Measurements from ENCODE around the gene TACR1. TPM values are rescaled to one million over a fixed set of nuclear protein-coding genes. Genes with fewer than 3 reads are reported as not detected.

The TACR1 gene
- total and polyA plus RNA-seq, 2 of the 13 experiments (the other 11 are each of a cell fraction or from before 2014, with no cell fraction given): not detected

DNA sequence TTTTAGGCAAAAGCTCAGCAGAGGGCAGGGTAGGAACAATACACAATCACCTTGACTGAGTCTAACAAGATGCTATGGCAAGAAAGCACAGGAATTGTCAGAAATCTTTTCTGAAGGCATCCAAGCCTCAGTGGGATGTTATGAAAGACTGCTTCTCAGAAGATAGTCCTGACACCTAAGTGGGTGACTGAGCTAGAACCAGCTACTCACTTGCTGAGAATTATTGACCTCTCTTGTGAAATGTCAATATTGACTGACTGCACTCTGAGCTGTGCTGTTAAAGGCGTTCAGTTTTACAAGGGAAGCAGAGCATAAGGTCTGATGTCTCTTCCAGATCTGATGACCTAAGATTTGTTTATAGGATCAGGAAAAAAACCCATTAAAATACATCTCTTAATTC is 46.1 kb downstream of the TACR1 start (continued):
- TF ChIP-seq ZBTB4 (CRISPR knock-in tag; IDR thresholded peaks at IDR 0.05; ENCODE audit: borderline replicate concordance) (no peak), MEF2D (CRISPR knock-in tag; IDR thresholded peaks at IDR 0.05) (peak; percentile 59; the same call in 1 of the 2 replicates), TEF (CRISPR knock-in tag; IDR thresholded peaks at IDR 0.05) (peak; percentile 54), STAT6 (CRISPR knock-in tag; IDR thresholded peaks at IDR 0.05; ENCODE audit: borderline replicate concordance) (0 out of 2 replicates have a peak, but pooled peaks have one; percentile 32), SP5 (CRISPR knock-in tag; IDR thresholded peaks at IDR 0.05; ENCODE audit: borderline replicate concordance, low read depth) (0 out of 2 replicates have a peak, but pooled peaks have one; percentile 32), MED1 (CRISPR knock-in tag; IDR thresholded peaks at IDR 0.05) (peak; percentile 82), RFX1 (IDR thresholded peaks at IDR 0.05) (no peak), ZNF678 (CRISPR knock-in tag; IDR thresholded peaks at IDR 0.05) (no peak; the same call in 1 of the 2 replicates), SP4 (CRISPR knock-in tag; IDR thresholded peaks at IDR 0.05) (no peak), ZNF124 (CRISPR knock-in tag; IDR thresholded peaks at IDR 0.05) (peak; percentile 90), CBX1 (IDR thresholded peaks at IDR 0.05; ENCODE audit: low read depth) (no peak), IRF2 (CRISPR knock-in tag; IDR thresholded peaks at IDR 0.05) (peak; percentile 75; the same call in 1 of the 2 replicates), PITX1 (CRISPR knock-in tag; IDR thresholded peaks at IDR 0.05) (peak; percentile 76; the same call in 1 of the 2 replicates), EED (CRISPR knock-in tag; IDR thresholded peaks at IDR 0.05) (no peak), MAF1 (CRISPR knock-in tag; IDR thresholded peaks at IDR 0.05; ENCODE audit: borderline replicate concordance) (no peak), HDAC2 (CRISPR knock-in tag; IDR thresholded peaks at IDR 0.05) (peak; percentile 98), ZNF343 (CRISPR knock-in tag; IDR thresholded peaks at IDR 0.05) (peak; percentile 88)
- TF ChIP-seq, protein P1, sequence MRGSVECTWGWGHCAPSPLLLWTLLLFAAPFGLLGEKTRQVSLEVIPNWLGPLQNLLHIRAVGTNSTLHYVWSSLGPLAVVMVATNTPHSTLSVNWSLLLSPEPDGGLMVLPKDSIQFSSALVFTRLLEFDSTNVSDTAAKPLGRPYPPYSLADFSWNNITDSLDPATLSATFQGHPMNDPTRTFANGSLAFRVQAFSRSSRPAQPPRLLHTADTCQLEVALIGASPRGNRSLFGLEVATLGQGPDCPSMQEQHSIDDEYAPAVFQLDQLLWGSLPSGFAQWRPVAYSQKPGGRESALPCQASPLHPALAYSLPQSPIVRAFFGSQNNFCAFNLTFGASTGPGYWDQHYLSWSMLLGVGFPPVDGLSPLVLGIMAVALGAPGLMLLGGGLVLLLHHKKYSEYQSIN (CRISPR knock-in tag; IDR thresholded peaks at IDR 0.05; ENCODE audit: borderline replicate concordance): no peak
- TF ChIP-seq, protein P2, sequence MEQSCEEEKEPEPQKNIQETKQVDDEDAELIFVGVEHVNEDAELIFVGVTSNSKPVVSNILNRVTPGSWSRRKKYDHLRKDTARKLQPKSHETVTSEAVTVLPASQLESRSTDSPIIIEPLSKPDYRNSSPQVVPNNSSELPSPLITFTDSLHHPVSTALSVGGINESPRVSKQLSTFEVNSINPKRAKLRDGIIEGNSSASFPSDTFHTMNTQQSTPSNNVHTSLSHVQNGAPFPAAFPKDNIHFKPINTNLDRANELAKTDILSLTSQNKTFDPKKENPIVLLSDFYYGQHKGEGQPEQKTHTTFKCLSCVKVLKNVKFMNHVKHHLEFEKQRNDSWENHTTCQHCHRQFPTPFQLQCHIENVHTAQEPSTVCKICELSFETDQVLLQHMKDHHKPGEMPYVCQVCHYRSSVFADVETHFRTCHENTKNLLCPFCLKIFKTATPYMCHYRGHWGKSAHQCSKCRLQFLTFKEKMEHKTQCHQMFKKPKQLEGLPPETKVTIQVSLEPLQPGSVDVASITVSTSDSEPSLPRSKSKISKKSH (CRISPR knock-in tag; IDR thresholded peaks at IDR 0.05; ENCODE audit: borderline replicate concordance): no peak
- TF ChIP-seq, protein P3, sequence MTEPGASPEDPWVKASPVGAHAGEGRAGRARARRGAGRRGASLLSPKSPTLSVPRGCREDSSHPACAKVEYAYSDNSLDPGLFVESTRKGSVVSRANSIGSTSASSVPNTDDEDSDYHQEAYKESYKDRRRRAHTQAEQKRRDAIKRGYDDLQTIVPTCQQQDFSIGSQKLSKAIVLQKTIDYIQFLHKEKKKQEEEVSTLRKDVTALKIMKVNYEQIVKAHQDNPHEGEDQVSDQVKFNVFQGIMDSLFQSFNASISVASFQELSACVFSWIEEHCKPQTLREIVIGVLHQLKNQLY (CRISPR knock-in tag; IDR thresholded peaks at IDR 0.05): peak; percentile 80
